Loucy (cell line): ENCODE data around the gene TTI1.

ENCODE experiments used
- H2AFZ ChIP-seq: fragments of 200-600 bp; sonication (generic); 2 replicates; pipeline ENCODE4 v1.6.0; 2016; ENCODE audit warnings: antibody characterized with exemption, mild to moderate bottlenecking, low read length, moderate library complexity
- H3F3A ChIP-seq: fragments of 200-600 bp; 2 replicates; pipeline ENCODE4 v1.6.0; 2016; ENCODE audit warnings: antibody characterized with exemption, low read depth, mild to moderate bottlenecking
- H3K27me3 ChIP-seq: fragments of 200-600 bp; sonication (generic); 2 replicates; pipeline ENCODE4 v1.6.1; 2014; ENCODE audit warnings: low read length, mild to moderate bottlenecking; ENCODE audit not compliant: insufficient read depth, poor library complexity, severe bottlenecking
- H3K36me3 ChIP-seq: fragments of 200-600 bp; sonication (generic); 2 replicates; pipeline ENCODE4 v1.6.1; 2016; ENCODE audit warnings: low read length; ENCODE audit not compliant: insufficient read depth
- H3K4me1 ChIP-seq: fragments of 200-600 bp; sonication (generic); 2 replicates; pipeline ENCODE4 v1.5.1; 2014; ENCODE audit warnings: low read length, mild to moderate bottlenecking; ENCODE audit not compliant: insufficient read depth, poor library complexity, severe bottlenecking
- H3K4me2 ChIP-seq: fragments of 200-600 bp; sonication (generic); 2 replicates; pipeline ENCODE4 v1.6.0; 2014; ENCODE audit warnings: antibody characterized with exemption, low read length, low read depth, mild to moderate bottlenecking; ENCODE audit not compliant: poor library complexity, severe bottlenecking
- H3K4me3 ChIP-seq: fragments of 200-600 bp; sonication (generic); 2 replicates; pipeline ENCODE4 v1.5.1; 2014; ENCODE audit warnings: low read length, mild to moderate bottlenecking, mixed read lengths; ENCODE audit not compliant: poor library complexity, severe bottlenecking
- H3K79me2 ChIP-seq: fragments of 200-600 bp; sonication (generic); 2 replicates; pipeline ENCODE4 v1.6.1; 2014; ENCODE audit warnings: low read length; ENCODE audit not compliant: insufficient read depth
- H3K9ac ChIP-seq: fragments of 200-600 bp; sonication (generic); 2 replicates; pipeline ENCODE4 v1.6.0; 2014; ENCODE audit warnings: mild to moderate bottlenecking, low read depth, low read length, moderate library complexity; ENCODE audit not compliant: poor library complexity, severe bottlenecking
- H3K9me2 ChIP-seq: fragments of 200-600 bp; sonication (generic); replicated peaks from 2 replicates; pipeline ENCODE4 v1.6.1; 2016; ENCODE audit warnings: low read depth, low read length, mixed read lengths
- H3K9me3 ChIP-seq: fragments of 200-600 bp; sonication (generic); 2 replicates; pipeline ENCODE4 v1.6.1; 2014; ENCODE audit warnings: mild to moderate bottlenecking, antibody characterized with exemption, low read length, low read depth; ENCODE audit not compliant: insufficient read depth
- H4K20me1 ChIP-seq: fragments of 200-600 bp; sonication (generic); 2 replicates; pipeline ENCODE4 v1.6.0; 2014; ENCODE audit warnings: antibody characterized with exemption, low read length, mild to moderate bottlenecking; ENCODE audit not compliant: insufficient read depth, poor library complexity, severe bottlenecking
- EZH2phosphoT487 ChIP-seq: fragments of 200-600 bp; IDR thresholded peaks from 2 replicates; pipeline ENCODE4 v1.6.1; 2018; ENCODE audit warnings: antibody characterized with exemption, mild to moderate bottlenecking, moderate library complexity, borderline replicate concordance
- TF ChIP-seq, protein P1 (sequence below): fragments of 200-600 bp; sonication (generic); conservative IDR thresholded peaks from 2 replicates; pipeline ENCODE4 v1.5.1; 2014; ENCODE audit warnings: mild to moderate bottlenecking, antibody characterized with exemption, low read length

The TTI1 gene

DNA sequence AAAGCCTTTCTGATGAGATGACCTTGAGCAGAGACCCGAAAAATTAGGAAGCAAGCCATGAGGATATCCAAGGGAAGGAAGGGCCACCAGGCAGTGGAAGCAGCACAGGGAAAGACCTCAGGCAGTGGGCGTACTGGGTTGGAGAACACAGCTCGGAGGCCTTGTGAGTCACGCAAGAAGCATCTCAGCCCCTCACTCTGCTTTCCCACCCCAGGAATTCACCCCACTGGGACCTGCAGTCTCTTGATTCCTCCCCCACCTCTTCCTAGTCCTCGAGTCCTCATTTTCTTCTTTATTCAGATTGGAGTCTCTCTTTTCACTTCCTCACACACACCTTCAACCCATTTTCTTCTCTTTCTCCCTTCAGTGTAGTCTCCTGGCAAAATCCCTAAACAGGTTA is 27.3 kb upstream of the TTI1 start:
- H3F3A ChIP-seq, result no peaks in the 10 kb centered on the region
- no peaks in the 10 kb centered on the region for H3K9me3 ChIP-seq
- H3K4me2 ChIP-seq, result no peak overlapping the region
- peaks cover 3% of the 10 kb centered on the region; the same call in 1 of the 2 replicates for H3K79me2 ChIP-seq
- H3K4me3 ChIP-seq, result no peak overlapping the region
- no peak overlapping the region for H3K9ac ChIP-seq
- H3K27me3 ChIP-seq, result no peaks in the 10 kb centered on the region
- H3K9me2 ChIP-seq, result no peaks in the 10 kb centered on the region
- no peaks in the 10 kb centered on the region for H3K4me1 ChIP-seq
- TF ChIP-seq EZH2phosphoT487, result no peak
- TF ChIP-seq, protein P1, sequence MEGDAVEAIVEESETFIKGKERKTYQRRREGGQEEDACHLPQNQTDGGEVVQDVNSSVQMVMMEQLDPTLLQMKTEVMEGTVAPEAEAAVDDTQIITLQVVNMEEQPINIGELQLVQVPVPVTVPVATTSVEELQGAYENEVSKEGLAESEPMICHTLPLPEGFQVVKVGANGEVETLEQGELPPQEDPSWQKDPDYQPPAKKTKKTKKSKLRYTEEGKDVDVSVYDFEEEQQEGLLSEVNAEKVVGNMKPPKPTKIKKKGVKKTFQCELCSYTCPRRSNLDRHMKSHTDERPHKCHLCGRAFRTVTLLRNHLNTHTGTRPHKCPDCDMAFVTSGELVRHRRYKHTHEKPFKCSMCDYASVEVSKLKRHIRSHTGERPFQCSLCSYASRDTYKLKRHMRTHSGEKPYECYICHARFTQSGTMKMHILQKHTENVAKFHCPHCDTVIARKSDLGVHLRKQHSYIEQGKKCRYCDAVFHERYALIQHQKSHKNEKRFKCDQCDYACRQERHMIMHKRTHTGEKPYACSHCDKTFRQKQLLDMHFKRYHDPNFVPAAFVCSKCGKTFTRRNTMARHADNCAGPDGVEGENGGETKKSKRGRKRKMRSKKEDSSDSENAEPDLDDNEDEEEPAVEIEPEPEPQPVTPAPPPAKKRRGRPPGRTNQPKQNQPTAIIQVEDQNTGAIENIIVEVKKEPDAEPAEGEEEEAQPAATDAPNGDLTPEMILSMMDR, result no peak
- H3K36me3 ChIP-seq, result peaks cover 83% of the 10 kb centered on the region
- H4K20me1 ChIP-seq, result no peaks in the 10 kb centered on the region
- no peak overlapping the region for H2AFZ ChIP-seq

DNA sequence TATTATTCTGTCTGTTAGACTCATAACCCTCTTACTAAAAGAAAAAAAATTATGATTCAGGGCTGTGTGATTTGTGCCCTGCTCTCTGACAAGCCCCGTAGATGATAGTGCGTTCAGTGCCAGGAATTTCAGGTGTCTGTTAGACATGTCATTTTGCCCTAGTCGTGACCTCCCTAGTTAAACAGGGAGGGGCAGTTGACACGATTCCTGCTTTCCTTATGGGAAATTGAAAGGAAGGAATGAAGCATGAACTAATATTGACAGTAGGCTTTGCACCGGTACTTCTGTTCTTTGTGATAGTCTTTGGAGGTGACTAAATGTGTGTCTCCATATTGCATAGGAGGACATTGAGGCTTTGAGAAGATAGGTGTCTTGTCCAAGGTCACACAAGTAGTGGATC is 26.6 kb upstream of the TTI1 start:
- no peak overlapping the region for H3K4me2 ChIP-seq
- H3K4me3 ChIP-seq, result no peak overlapping the region
- H4K20me1 ChIP-seq, result peaks cover 7% of the 10 kb centered on the region
- no peaks in the 10 kb centered on the region for H3F3A ChIP-seq
- no peaks in the 10 kb centered on the region for H3K27me3 ChIP-seq
- no peak overlapping the region for H2AFZ ChIP-seq
- no peak for TF ChIP-seq EZH2phosphoT487
- TF ChIP-seq, protein P1, result no peak
- H3K79me2 ChIP-seq, result peaks cover 10% of the 10 kb centered on the region
- H3K9ac ChIP-seq, result no peak overlapping the region
- H3K9me3 ChIP-seq, result no peaks in the 10 kb centered on the region
- H3K4me1 ChIP-seq, result no peaks in the 10 kb centered on the region
- H3K9me2 ChIP-seq, result no peaks in the 10 kb centered on the region
- peaks cover 80% of the 10 kb centered on the region for H3K36me3 ChIP-seq

DNA sequence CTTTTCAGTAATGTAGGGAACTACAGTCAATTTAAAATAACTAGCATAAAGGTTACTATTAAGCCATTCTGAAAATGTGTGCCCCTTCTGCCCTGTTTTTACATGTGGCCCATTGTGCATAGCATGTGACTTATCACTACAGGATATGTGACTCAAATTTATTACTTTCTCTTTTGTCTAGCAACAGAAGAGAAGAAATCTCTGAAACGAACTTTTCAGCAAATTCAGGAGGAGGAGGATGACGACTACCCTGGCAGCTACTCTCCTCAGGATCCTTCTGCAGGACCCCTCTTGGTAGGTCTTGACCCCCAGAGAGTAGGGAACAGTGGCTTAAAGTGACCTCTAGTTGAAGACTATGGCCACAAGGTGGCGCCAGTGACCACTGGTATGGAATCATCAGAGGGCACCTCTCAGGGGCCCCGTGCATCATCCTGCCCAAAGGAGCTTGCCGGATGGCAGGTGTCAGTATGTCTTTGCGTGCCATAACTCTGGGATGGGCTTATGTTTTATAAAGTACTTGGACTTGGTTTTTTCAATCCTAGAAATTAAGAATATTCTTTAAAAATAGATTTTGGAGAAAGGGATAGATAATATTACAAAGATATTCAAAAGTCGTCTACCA is 24.2 kb upstream of the TTI1 start:
- Histone ChIP-seq H3K9me3 (no peaks in the 10 kb centered on the region), H3K4me2 (no peak overlapping the region), H3K4me3 (no peak overlapping the region), H3F3A (no peaks in the 10 kb centered on the region), H4K20me1 (peaks cover 14% of the 10 kb centered on the region), H2AFZ (no peak overlapping the region), H3K36me3 (peaks cover 67% of the 10 kb centered on the region), H3K4me1 (no peaks in the 10 kb centered on the region), H3K9me2 (no peaks in the 10 kb centered on the region), H3K79me2 (peaks cover 27% of the 10 kb centered on the region), H3K27me3 (no peaks in the 10 kb centered on the region), H3K9ac (no peak overlapping the region)
- TF ChIP-seq EZH2phosphoT487, result no peak
- TF ChIP-seq, protein P1, result peak; percentile 92
